Measurements from ENCODE around the gene EPB41.
A peak's percentile ranks its signal among the peaks of the same experiment; 100 is the strongest.
"Not testable (repeated sequence)": the region's sequence is repeated elsewhere in the genome, so short reads cannot be mapped to it uniquely, and the experiment has no call there.

Gene EPB41

DNA sequence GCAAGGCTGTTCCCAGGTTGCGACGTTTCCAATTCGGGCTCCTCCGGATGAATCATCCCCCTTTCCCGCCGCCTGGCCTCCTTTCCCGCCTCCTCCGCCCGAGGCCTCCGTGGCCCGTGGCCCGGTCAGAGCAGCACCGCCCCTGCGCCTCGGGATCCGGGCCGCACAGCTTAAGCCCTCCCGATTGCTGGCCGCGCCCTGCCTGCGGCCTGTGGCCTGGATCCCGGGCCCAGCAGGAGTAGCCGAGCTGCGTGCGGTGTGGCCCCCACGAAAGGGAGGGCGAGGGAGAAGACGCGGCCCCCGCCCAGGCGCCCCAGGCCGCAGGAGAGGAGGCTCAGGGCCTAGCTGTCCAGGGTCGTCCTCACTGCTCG is 208.3 kb downstream of the EPB41 start:
- peak in 2 of 3 experiments; percentile 5 to 13 for DNase-seq
- ATAC-seq (replicated peaks): no peak
- Mint-ChIP-seq H3K36me3 (ENCODE audit: insufficient read depth) (peaks cover 29% of the 10 kb centered on the region), H3K4me3 (peak overlapping the region; percentile 77 to 78), H3K27me3 (peaks cover 12 to 25% of the 10 kb centered on the region in 2 donors), H3K9me3 (no peaks in the 10 kb centered on the region), H3K27ac (no peak overlapping the region), H3K4me1 (ENCODE audit: low read depth in 2 of 2) (peaks cover 12 to 14% of the 10 kb centered on the region in 2 donors)

DNA sequence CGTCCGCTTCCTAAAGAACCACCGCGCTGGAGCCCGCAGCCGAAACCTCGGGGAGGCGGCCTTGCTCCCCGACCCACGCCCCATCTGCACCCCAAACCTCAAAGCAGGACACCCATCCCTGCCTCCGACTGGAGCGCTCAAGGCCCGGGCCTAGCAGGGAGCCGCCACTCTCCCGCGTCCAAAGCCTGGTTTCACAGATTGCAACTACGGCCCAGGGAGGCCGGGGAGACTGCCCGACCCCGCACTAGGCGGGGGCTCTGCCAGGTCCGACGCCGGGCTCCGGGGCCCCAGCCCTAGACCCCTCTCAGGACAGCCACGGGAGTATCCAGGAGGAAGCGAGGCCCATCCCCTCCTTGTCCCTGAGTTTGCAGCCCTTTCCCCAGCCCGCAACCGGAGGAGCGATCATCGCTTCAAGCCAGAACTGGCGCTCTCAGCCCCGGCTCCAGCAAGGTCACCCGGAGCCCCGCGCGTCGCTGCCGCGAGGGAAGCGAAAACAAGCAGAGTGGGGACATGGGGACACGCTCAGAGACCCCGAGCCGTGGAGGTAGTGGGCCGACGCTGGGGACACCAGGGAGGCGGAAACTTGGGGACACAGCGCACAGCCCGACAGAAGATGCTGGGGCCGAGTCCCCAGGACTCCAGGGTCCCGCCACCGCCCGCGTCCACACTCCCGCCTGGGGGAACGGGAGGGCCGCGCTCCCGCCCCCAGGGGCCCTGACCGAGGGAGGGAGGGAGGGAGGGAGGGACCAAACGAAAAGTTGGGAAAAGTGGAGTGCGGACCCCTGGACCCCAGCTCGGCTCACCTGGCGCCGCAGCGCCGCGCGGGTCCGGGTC is 208.9 kb downstream of the EPB41 start:
- Mint-ChIP-seq H3K4me1 (ENCODE audit: low read depth in 2 of 2) (peaks cover 12 to 14% of the 10 kb centered on the region in 2 donors), H3K27me3 (peaks cover 12 to 25% of the 10 kb centered on the region in 2 donors), H3K9me3 (no peaks in the 10 kb centered on the region), H3K36me3 (ENCODE audit: insufficient read depth) (peaks cover 23% of the 10 kb centered on the region), H3K27ac (no peak overlapping the region), H3K4me3 (peak overlapping the region; percentile 77 to 78)
- DNase-seq (peak; percentile 10 to 22 (median 17)), ATAC-seq (replicated peaks) (no peak)

DNA sequence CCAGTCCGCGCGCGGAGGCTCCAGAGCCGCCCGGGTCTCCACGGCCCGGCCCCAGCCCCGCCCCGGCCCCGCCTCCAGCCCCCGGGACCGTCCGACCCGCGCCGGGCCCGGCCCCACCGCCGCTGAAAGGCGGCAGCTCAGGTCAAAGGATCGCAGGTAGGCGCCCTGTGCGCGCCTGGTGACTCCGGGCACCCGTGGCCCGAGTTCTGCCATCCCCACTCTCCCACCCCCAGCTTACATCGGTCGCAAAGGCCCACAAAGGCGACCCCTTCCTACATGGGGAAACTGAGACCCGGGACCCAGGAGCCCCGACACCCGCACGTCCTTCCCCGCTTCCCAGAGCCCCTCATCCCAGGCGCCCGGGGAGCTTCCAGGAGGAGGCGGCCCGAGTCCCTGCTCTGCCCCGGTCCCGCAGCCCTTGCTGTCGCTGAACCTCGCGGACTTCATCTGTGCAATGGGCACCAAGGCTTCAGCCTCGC is 209.6 kb downstream of the EPB41 start, which contains the start of gene TMEM200B:
Gene TMEM200B, minus strand, starts transcription at position 17 of the 479 bp plus-strand sequence. CDS start 2,075 bp downstream, outside the sequence.
- Mint-ChIP-seq H3K27ac (no peak within 1 kb of the TSS), H3K27me3 (peaks cover 12 to 25% of the 10 kb centered on the region in 2 donors), H3K4me3 (peak within 1 kb of the TSS; percentile 80 to 81), H3K36me3 (ENCODE audit: insufficient read depth) (peaks cover 17% of the 10 kb centered on the region), H3K9me3 (no peaks in the 10 kb centered on the region), H3K4me1 (ENCODE audit: low read depth in 2 of 2) (peaks cover 12 to 14% of the 10 kb centered on the region in 2 donors)
- ATAC-seq (replicated peaks) (peak; percentile 4), DNase-seq (peak in 1 of 3 experiments; percentile 12)

DNA sequence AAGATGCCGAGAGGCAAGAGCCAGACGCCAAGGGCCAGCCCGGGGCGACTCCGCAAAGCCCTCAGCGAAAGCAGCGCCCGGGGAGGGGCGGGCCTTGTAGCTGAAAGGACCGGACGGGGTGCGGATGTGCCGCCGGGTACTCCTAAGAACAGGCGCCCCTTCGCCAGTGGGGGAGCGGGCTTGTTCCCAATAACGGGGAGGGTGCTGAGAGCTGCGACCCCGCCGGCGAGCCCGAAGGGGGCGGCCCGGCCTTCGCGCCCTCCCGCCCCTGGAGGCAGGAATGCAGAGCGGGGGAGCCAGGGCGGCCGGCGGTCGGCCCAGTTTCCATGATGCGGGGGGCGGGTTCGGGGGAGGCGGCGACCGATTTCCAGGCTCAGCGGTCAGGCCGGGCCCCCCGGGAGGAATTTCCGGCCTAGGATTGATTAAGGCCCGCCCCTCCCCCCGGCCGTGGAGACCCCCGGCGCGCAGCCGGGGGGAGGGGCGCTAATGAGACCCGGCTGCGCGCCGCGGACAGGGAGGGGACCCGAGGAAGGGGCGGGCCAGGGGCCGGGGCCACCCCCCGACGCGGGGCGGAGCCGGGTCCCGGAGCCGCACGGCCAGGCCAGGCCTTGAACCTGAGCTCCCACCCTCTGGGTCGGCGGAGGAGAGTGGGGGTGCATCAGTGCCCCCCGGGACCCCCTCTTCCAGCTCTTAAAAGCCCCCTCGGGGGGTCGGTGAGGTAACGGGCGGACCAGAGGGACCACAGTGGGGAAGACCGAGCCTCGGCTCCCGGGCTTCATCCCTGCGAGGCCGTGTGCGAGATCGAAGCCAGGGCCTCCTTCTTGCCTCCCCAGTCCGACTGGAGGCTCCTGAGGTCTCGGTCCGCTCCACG is 210.2 kb downstream of the EPB41 start:
- H3K9me3 Mint-ChIP-seq: no peaks in the 10 kb centered on the region
- peak; percentile 57 for ATAC-seq (replicated peaks)

DNA sequence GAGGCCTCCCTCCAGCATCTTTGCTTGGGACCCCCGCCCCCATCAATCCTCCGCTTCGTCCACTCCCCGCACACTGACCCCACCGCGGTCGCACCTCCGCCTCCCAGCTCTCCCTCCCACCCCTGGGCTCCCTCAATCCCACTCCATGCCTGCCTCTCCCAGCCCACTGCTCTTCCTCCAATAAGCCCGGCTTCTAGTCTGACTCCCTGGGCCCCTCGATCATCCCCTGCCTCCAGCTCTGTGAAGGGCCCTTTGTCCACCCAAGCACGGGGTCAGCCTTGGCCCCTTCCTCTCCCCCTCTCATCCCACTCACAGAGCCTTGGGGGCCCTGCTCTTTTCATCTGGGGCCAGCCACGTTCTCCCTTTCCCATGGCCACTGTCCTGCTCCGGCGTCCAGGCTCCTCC is 210.9 kb downstream of the EPB41 start:
- no peaks in the 10 kb centered on the region for H3K9me3 Mint-ChIP-seq
- peak overlapping the region in 1 of 2 donors; percentile 91 for H3K27ac Mint-ChIP-seq
- ATAC-seq (replicated peaks) (no peak), DNase-seq (no peak)
- H3K4me3 Mint-ChIP-seq: peak overlapping the region; percentile 81 to 85
- peaks cover 7% of the 10 kb centered on the region for H3K36me3 Mint-ChIP-seq (ENCODE audit: insufficient read depth)
- peaks cover 7 to 14% of the 10 kb centered on the region in 2 donors for H3K4me1 Mint-ChIP-seq (ENCODE audit: low read depth in 2 of 2)
- peaks cover 15 to 31% of the 10 kb centered on the region in 2 donors for H3K27me3 Mint-ChIP-seq

More for the DNA sequence above, 210.2 kb downstream of the EPB41 start:
- Mint-ChIP-seq H3K4me1 (ENCODE audit: low read depth in 2 of 2) (peaks cover 12 to 14% of the 10 kb centered on the region in 2 donors), H3K27ac (peak overlapping the region in 1 of 2 donors; percentile 91), H3K36me3 (ENCODE audit: insufficient read depth) (peaks cover 13% of the 10 kb centered on the region), H3K27me3 (peaks cover 12 to 25% of the 10 kb centered on the region in 2 donors), H3K4me3 (peak overlapping the region; percentile 81 to 85)
- DNase-seq: peak; percentile 42 to 46 (median 43)

DNA sequence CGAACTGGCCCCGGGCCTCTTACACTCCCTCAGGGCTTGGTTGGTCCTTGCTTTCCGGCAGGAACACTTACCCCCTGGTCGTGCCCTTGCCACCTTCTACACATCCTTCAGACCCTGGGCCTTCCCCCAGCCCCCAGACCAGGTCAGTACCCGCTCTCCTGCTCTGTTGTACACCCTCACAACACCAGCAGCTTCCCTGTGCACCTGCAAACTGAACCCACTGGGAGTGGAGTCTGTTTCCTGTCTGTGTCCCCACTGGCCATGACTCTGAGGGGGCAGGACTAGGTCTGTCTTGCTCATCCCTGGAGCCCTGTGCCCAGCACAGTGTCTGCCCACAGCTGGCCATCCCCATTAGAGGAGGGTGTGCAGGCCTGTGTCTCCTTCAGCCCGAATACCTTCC is 211.4 kb downstream of the EPB41 start:
- peaks cover 17 to 35% of the 10 kb centered on the region in 2 donors for H3K27me3 Mint-ChIP-seq
- peaks cover 7% of the 10 kb centered on the region for H3K36me3 Mint-ChIP-seq (ENCODE audit: insufficient read depth)
- H3K9me3 Mint-ChIP-seq: no peaks in the 10 kb centered on the region
- ATAC-seq (replicated peaks): no peak
- H3K4me1 Mint-ChIP-seq (ENCODE audit: low read depth in 2 of 2): peaks cover 7 to 14% of the 10 kb centered on the region in 2 donors
- DNase-seq: no peak
- H3K4me3 Mint-ChIP-seq: peak overlapping the region; percentile 81 to 85
- H3K27ac Mint-ChIP-seq: peak overlapping the region in 1 of 2 donors; percentile 91

DNA sequence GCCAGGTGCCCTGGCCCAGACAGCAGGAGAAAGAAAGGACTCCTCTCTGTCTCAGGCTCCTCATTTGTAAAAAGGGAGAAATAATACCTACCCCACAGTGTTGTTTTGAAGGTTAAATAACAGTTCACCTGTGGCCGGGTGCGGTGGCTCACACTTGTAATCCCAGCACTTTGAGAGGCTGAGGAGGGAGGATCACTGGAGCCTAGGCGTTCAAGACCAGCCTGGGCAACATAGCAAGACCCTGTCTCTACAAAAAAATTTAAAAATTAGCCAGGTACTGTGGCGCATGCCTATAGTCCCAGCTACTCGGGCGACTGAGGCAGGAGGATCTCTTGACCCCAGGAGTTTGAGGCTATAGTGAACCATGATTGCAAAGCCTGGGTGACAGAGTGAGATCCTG is 211.8 kb downstream of the EPB41 start:
- ATAC-seq (replicated peaks) (no peak), DNase-seq (no peak)
- H3K27me3 Mint-ChIP-seq: peaks cover 17 to 35% of the 10 kb centered on the region in 2 donors
- peaks cover 7 to 14% of the 10 kb centered on the region in 2 donors for H3K4me1 Mint-ChIP-seq (ENCODE audit: low read depth in 2 of 2)
- peak overlapping the region; percentile 81 to 85 for H3K4me3 Mint-ChIP-seq
- H3K9me3 Mint-ChIP-seq: no peaks in the 10 kb centered on the region
- peak overlapping the region in 1 of 2 donors; percentile 91 for H3K27ac Mint-ChIP-seq
- peaks cover 4% of the 10 kb centered on the region for H3K36me3 Mint-ChIP-seq (ENCODE audit: insufficient read depth)

DNA sequence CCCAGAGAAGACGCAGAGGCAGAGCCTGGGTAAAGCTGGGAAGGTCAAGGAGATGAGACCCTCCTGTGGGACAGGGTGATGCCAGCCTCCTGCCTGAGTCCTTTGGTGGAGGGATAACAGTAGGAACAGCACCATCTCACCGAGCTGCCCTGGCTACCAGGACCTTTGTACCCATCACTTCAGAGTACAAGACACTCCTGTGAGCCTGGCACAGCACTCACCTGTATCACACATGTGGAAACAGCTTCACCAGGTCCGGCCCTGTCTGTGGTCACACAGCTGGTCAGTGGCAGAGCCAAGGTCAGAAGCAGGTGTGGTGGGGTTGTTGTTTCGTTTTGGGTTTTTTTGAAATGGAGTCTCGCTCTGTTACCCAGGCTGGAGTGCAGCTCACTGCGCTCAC is 214.4 kb downstream of the EPB41 start:
- H3K27me3 Mint-ChIP-seq: peaks cover 27 to 40% of the 10 kb centered on the region in 2 donors
- DNase-seq: no peak
- H3K4me3 Mint-ChIP-seq: no peak overlapping the region
- no peak overlapping the region for H3K27ac Mint-ChIP-seq
- H3K9me3 Mint-ChIP-seq: no peaks in the 10 kb centered on the region
- H3K4me1 Mint-ChIP-seq (ENCODE audit: low read depth in 2 of 2): peaks cover 7 to 9% of the 10 kb centered on the region in 2 donors
- peaks cover 5% of the 10 kb centered on the region for H3K36me3 Mint-ChIP-seq (ENCODE audit: insufficient read depth)
- ATAC-seq (replicated peaks): no peak

DNA sequence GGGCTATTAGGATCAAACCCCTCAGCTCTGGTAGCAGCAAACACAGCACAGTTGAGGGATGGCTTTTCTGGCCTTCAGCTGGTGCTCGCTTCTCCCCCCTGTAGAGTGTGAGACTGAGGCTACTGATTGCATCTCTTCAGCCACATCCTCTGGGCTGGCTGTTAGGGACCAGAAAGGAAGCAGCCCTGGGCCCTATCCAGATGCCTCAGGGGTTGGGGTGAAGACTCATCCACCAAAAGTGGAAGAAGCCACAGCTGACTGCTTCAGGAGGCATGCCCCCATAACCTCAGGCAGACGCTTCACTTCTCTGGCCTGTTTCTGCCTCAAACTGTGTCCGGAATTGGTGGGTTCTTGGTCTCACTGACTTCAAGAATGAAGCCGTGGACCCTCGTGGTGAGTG is 215.5 kb downstream of the EPB41 start:
- Mint-ChIP-seq H3K9me3 (no peaks in the 10 kb centered on the region), H3K4me3 (no peak overlapping the region), H3K27me3 (peaks cover 27 to 40% of the 10 kb centered on the region in 2 donors), H3K4me1 (ENCODE audit: low read depth in 2 of 2) (peaks cover 7 to 12% of the 10 kb centered on the region in 2 donors), H3K36me3 (ENCODE audit: insufficient read depth) (peaks cover 5% of the 10 kb centered on the region), H3K27ac (no peak overlapping the region)
- ATAC-seq (replicated peaks) (no peak), DNase-seq (no peak)

DNA sequence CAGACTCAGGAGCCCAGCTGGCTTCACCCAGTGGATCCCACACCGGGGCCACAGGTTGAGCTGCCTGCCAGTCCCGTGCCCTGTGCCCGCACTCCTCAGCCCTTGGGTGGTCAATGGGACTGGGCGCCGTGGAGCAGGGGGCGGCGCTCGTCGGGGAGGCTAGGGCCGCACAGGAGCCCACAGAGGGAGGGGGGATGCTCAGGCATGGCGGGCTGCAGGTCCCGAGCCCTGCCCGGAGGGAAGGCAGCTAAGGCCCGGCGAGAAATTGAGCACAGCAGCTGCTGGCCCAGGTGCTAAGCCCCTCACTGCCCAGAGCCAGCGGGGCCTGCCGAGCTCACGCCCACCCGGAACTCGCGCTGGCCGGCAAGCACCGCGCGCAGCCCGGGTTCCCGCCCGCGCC is 216.7 kb downstream of the EPB41 start:
- not testable (repeated sequence) for H3K36me3 Mint-ChIP-seq (ENCODE audit: insufficient read depth); H3K9me3 Mint-ChIP-seq; H3K4me3 Mint-ChIP-seq; DNase-seq; H3K27ac Mint-ChIP-seq; H3K4me1 Mint-ChIP-seq (ENCODE audit: low read depth in 2 of 2); ATAC-seq (replicated peaks)
- peaks cover 17 to 28% of the 10 kb centered on the region in 2 donors for H3K27me3 Mint-ChIP-seq

DNA sequence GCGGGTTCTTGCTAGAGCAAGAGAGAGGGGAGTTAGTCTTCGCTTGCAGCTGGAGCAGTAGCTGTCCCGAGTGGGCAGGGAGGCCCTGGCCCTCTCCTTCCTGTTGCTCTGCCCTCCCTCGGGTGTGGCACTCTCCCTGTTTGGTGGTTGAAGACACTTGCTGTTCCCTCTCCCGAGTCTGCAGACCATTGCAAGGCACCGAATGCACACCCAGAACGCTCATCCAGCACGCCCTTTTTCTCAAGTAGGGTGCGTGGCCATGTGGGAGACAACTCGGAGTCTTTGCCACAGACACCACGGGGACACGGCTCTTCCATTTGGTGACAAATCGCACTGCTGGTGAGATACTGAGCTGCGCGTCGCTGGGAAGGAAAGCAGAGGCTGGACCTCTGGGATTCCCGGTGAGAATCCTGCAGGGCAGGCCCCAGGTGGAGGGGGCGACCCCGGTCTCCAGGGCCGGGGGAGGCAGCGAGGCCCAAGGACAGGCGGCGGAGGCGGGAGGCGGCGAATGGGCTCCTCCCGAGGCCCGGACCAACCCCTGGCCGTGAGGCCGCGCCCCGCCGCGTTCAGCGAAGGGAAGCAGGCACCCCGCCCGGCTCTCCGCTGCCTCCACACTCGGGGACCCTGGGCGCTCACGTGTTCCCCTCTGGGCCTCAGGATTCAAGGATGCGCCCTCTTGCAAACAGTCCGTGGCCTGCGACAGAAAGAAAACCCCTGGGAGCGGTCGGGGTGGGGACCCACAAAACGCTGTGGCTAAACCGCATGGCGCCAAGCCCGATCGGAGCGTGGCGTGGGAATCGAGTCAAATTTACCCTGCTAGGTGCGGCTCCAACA is 219.7 kb downstream of the EPB41 start:
- ATAC-seq (replicated peaks) (no peak), DNase-seq (no peak)
- peaks cover 5% of the 10 kb centered on the region for H3K36me3 Mint-ChIP-seq (ENCODE audit: insufficient read depth)
- H3K4me1 Mint-ChIP-seq (ENCODE audit: low read depth in 2 of 2): peaks cover 0 to 3% of the 10 kb centered on the region in 2 donors
- peaks cover 15 to 25% of the 10 kb centered on the region in 2 donors for H3K27me3 Mint-ChIP-seq
- H3K4me3 Mint-ChIP-seq: peak overlapping the region in 1 of 2 donors; percentile 14
- no peaks in the 10 kb centered on the region for H3K9me3 Mint-ChIP-seq
- no peak overlapping the region for H3K27ac Mint-ChIP-seq

DNA sequence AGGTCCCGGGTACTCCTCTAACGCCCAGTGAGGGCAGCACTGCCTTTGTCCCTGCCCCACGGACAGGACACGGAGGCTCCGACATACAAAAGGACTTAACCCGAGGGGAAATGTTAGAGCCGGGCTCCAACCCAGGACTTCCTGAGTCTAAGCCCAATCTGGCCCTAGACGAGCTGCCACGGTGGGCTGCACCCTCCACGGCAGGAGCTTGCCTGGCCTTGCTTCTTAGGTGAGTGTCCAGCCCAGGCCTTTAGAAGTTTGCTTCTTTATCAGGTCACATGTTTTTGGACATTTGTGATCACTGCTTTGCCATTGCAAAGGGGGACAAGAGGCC is 220.3 kb downstream of the EPB41 start:
- H3K27me3 Mint-ChIP-seq: peaks cover 15 to 24% of the 10 kb centered on the region in 2 donors

More for the DNA sequence above, 220.3 kb downstream of the EPB41 start:
- Mint-ChIP-seq H3K36me3 (ENCODE audit: insufficient read depth) (peaks cover 5% of the 10 kb centered on the region), H3K27ac (no peak overlapping the region), H3K9me3 (no peaks in the 10 kb centered on the region), H3K4me3 (peak overlapping the region in 1 of 2 donors; percentile 14), H3K4me1 (ENCODE audit: low read depth in 2 of 2) (peaks cover 0 to 3% of the 10 kb centered on the region in 2 donors)
- no peak for DNase-seq
- ATAC-seq (replicated peaks): no peak

Measured in effector memory CD8-positive, alpha-beta T cell (primary cell).